Epidermal melanocyte (primary cell): ENCODE measurements around the gene GPBP1.

Source experiments
- DNase-seq: peaks from one replicate; pipeline ENCODE4 v3.0.0; 2011; ENCODE audit warnings: low spot score; ENCODE audit not compliant: insufficient read length

Gene GPBP1

DNA sequence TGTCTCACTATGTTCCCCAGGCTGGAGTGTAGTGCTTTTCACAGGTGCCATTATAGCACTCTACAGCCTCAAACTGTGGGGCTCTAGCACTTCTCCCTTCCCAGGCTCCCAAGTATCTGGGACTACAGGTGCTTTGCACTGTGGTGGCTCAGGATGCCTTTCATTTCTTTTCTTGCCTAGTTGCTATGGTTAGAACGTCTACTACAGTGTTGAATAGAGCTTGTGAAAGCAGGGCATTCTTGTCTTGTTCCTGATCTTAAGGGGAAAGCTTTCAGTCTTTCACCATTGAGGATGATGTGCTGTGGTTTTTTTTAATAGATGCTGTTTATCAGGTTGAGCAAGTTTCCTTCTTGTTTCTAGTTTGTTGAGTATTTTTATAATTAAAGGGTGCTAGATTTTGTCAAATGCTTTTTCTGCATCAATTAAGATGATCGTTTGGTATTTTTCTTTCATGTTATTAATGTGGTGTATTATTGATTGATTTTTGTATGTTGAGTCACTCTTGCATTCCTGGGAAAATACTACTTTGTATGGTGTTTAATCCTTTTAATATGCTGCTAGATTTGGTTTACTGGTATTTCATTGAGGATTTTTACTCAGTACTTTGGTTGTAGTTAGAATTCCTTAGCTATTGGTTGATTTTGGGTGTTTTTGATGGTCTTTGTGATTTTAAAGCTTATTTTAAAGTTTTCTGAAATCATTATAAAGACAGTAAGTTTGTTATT, 35.6 kb downstream of the GPBP1 start:
- DNase-seq, result no peak

- no peak for DNase-seq
Observed at GRCh38 chr5:57210633-57211032, 36.8 kb downstream of the GPBP1 start.

GRCh38 chr5:57211039-57211438, 37.2 kb downstream of the GPBP1 start:
- no peak for DNase-seq

DNA sequence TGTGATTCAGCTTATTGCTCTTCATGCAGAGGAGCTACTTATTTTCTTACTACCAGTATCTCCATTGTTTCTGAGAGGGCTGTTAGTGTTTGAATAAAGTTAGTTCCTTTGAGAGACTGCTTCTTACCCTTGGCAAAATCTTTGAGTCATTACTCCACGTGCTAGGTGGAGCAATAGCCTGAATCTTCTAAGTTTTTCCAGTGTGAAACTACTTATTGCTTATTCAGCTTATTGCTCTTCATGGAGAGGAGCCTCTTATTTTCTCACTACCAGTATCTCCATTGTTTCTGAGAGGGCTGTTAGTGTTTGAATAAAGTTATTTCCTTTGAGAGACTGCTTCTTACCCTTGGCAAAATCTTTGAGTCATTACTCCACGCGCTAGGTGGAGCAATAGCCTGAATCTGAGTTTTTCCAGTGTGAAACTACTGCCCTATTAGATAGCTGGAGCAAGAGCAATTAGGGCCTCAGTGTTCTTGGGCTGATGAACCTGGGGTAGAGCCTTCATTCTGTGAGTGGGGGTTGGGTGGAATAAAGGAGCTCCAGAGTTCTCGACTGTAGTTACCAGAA, 41.9 kb downstream of the GPBP1 start:
- DNase-seq, result no peak

- DNase-seq, result no peak
Observed at GRCh38 chr5:57216714-57217113, 42.9 kb downstream of the GPBP1 start.

DNA sequence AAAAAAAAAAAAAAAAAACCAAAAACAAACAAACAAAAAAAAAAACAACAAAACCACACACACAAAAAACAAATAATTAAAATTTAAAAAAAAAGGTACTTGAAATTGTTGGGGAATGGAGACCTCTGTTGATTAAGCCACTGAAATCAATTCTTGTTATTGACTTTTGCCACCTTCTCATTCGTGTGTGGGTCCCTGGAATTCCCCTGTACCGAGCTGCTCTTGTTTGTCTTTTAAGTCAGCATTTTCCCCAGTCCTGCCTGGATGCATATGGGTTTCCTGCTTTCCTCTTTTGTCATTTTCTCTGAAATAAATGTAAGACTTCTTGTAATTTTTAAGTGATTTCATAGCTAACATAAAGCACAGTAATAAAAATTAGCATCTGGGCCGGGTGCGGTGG, 45.5 kb downstream of the GPBP1 start:
- DNase-seq, result no peak

DNA sequence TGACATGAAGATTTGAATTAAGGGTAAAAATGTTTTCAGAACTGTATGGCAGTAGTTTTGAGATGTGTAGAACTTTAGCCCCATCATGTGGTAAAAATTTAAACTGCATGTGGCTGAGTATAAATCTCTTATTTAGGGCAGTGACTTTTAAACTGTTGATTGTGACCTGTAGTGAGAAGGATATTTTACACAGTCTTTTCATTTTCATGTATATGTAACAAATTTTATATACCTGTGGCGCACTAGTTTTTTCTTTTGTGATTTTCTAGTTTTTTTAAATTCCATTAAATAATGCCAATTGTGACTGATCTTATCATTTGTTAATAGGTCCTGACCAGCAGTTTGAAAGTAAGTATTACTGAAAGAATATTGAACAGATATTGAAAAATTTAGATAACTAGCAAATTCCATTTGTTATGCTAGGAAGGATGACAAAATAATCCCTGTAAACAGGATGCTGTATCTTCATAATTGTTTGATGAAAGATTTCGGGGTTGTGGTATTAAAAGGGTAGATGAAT, 47.2 kb downstream of the GPBP1 start:
- peak; percentile 37 for DNase-seq

DNA sequence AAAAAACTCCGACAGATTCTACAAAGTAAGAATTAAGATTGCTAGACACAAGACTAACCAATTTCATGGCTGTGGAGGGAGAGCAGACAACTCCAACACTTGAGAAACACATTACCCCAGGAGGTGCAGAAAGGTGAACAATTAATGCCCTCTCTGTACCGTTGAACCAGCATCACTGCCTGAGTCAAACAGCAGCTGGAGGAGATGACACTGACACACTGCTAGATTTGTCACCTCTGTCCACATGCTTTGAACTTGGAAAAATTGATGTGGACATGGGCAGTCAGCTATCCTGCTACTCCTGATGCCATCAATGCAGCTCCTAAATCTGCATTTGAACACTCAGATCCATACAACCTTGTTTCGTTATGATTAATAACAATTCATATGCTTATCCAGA, 51.7 kb downstream of the GPBP1 start:
- no peak for DNase-seq

DNA sequence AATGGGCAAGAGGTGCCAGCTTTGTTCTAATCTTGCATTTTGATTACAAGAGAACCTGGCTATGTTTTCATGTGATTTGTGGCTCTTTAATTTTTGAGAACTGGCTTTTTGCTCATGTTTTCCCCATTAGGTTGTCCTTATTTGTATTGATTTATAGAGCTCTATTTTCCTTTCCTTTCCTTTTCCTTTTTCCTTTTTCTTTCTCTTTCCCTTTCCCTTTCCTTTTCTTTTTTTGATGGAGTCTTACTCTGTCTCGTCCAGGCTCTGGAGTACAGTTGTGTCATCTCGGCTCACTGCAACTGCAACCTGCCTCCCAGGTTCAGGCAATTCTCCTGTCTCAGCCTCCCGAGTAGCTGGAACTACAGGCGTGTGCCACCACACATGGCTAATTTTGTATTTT, 55.5 kb downstream of the GPBP1 start:
- DNase-seq, result no peak

GRCh38 chr5:57231607-57232006, 57.7 kb downstream of the GPBP1 start:
- no peak for DNase-seq

- DNase-seq, result no peak
Observed at GRCh38 chr5:57232293-57233033, 58.6 kb downstream of the GPBP1 start.

GRCh38 chr5:57243286-57244137, 69.7 kb downstream of the GPBP1 start:
- no peak for DNase-seq

GRCh38 chr5:57244331-57244730, 70.5 kb downstream of the GPBP1 start:
- DNase-seq, result no peak

DNA sequence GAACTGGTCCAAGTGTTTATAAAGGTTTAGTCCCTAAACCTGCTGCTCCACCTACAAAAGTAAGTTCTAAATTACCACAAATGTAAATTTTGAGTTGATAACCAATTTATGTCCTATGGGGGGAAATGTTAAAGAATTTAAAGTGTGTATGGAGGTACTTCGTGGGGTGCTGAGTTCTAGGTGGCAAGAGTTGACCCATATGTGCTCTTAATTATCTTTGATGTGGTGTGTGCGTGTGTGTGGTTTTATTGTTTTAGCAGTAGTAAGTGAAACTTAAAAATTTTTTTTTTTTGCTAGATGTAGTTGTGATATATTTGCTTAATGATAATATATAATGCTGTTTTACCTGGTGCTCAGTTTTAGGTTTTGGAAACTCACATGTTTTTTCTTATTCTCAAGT, 72.6 kb downstream of the GPBP1 start:
- no peak for DNase-seq

DNA sequence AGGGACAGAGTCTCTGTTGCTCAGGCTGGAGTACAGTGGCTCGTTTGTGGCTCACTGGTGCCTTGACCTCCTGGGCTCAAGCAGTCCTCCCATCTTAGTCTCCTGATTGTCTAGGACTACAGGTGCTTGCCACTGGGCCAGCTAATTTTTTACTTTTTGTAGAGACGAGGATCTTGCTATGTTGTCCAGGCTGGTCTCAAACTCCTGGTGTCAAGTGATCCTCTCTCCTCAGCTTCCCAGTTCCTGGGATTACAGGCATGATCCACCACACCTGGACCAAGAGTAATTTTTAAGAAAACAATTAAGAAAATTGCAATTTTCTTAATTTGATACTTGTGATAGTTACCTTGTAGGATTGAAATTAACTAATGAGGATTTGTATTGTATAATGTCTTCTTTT, 73.9 kb downstream of the GPBP1 start:
- DNase-seq, result no peak

DNA sequence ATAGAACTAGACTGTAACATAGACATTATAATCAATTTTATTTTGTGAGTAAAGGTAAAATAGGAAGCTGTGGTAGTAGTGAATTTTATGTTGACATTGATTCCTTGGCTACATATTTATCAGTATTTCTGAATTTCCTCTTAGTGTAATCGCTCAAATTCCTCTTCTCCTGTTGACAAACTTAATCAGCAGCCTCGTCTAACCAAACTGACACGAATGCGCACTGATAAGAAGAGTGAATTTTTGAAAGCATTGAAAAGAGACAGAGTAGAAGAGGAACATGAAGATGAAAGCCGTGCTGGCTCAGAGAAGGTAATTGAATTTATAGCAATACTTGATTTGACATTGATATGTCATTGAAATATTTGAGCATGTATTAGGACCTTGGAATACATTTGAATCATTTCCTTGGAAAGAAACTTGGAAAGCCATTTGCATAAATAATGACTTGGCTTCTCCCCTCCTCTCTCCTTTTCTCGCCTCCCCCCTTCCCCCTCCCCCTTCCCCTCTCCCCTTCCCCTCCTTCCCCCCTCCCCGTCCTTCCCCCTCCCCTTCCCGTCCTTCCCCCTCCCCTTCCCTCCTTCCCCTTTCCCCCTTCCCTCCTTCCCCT, 75.5 kb downstream of the GPBP1 start:
- no peak for DNase-seq

DNA sequence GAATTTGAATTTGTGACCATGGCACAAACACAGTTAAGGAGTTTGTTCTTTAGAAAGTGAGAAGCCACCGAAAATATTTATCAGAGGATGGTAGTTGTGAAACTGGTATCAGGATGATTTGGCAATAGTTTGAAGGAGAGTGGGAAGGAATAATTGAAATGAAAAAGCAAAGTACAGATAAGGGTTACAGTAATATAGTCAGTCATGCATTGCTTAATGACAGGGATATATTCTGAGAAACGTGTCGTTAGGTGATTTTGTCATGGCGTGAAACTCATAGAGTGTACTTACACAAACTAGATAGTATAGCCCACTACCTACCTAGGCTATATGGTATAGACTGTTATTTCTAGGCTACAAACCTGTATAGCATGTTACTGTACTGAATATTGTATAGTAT, 84.2 kb downstream of the GPBP1 start:
- no peak for DNase-seq

DNA sequence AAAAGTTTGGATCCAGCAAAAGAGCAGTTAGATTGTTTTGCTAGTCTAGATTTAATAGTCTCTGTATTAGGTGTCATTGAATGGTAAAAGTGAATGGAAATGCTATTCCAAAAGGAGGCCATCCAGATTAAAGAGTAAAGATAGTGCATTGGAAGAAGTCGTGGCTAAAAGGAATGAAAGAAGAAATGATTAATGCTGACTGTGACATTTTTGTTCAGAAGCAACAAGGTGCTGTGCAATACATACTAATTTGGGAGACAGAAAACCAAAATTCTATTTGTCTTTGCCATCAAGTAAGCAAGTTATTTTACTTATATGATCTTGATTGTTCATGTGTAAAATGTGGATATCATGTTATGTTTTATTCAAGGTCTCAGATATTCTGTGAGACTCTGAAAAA, 85.1 kb downstream of the GPBP1 start:
- no peak for DNase-seq

- no peak for DNase-seq
Observed at GRCh38 chr5:57259704-57260103, 85.8 kb downstream of the GPBP1 start.

GRCh38 chr5:57262541-57262940, 88.7 kb downstream of the GPBP1 start:
- no peak for DNase-seq

- no peak for DNase-seq
Observed at GRCh38 chr5:57267805-57268204, 93.9 kb downstream of the GPBP1 start.
